ENCODE results near the gene RAB9A.
A peak's percentile ranks its signal among the peaks of the same experiment; 100 is the strongest.

The RAB9A gene

DNA sequence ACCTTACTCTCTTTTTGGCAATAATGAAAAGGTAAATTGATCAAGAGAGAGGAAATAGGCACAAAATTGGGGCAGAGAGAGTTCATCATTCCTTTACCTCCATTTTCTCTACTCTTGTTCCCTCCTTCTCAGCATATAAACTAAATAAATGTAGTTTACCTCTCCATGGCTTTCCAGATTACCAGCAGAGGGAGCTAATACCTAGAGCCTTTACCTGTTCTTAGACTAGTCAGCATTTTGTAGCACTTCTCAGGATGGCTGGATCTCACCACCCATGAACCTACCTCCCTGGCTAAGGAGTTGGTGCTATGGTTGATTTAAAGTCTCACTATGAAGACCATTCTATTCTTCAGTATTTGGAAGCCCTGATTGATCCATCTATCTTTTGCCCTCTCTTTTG is 61.3 kb downstream of the RAB9A start:
- peak; percentile 14 for DNase-seq (ENCODE audit: low spot score)

DNA sequence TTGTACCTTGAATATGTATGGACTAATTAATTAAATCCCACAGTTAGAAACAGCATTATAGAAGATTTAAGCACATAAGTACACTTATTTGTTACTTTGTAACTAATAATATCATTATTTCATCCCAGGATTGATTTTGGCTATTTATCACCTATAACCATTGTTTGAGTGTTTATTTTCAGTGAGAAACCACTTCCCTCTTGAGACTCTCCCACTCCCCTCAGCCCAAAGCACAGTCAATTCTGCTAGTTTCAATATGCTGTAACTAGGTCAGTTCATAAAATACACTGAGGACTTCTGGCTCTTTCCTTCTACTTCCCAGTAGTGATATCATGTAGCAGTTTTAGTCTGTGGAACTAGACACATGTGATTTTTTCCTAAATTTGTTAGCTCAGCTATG is 61.9 kb downstream of the RAB9A start:
- DNase-seq (ENCODE audit: low spot score): no peak

DNA sequence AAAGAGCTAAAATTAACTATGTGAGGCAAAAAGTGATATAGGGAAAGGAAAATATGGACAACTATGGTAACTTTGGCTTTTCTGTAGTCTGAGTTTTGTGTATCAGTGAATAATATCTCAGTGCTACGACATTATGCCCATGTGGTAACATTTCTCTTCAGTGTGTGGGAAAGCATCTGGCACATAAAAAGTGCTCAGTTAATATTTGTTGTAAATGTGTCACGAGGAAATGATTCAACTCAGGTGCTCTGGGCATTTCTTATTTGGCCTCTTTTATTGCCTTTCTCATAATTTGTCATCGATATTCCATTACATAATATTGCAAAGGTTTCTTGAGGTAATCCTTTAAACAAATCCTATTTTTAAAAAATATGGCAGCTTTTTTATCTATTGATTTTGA is 63.2 kb downstream of the RAB9A start:
- no peak for DNase-seq (ENCODE audit: low spot score)

DNA sequence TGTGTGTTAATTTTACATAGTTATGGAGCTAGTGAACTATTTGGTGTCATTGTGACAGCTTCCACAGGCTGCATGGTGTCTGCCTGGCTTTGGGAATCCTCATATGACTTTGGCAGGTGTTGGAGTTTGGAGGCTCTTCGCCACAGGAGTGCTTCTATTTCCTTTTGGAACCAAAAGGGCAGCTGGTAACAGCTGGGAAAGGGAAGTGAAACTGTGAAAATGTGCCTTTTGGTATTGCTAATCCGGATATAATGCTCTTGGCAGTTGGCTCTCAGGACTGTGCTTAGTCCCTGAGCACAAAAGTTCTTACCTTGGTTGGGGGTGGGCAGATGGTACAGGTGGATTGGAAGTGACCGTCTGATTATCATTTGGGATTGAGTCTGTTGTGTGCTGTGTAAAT is 63.7 kb downstream of the RAB9A start:
- no peak for DNase-seq (ENCODE audit: low spot score)

DNA sequence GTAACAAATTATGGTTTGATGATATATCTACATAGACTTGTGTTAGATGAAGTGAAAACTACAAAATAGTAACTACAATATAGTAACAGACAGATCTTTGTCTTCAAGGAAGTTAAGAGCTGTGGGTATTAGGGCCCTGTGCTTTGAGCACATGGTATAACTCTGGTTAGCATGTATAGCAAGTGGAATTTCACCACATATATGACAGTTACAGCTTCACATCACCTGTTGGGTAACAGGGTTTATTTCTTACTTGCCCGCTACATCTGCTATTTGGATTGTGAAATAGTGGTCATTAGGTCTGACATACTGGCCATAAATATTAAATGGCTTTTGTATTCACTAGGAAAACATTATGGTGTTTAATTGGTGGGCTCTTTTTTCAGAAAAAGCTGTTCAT is 65.8 kb downstream of the RAB9A start:
- DNase-seq (ENCODE audit: low spot score): no peak

DNA sequence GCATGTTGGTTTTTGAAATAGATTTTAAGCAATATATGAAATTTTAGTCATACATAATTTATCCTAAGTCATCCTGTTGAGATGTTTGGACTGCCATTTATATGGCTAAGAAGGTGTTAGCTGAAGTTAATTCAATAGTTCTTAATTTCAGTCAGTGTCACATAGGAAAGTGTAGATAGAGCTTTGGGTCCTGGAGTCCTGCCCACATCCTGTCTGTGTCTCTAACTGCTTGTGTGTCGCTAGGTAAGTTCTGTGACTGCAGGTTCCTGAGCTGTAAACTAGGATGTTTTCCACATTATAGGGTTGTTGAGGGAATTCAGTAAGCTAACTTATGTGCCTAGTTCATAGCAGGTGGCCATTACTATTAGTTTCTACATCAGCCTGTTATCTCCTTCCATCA is 66.3 kb downstream of the RAB9A start:
- no peak for DNase-seq (ENCODE audit: low spot score)

DNA sequence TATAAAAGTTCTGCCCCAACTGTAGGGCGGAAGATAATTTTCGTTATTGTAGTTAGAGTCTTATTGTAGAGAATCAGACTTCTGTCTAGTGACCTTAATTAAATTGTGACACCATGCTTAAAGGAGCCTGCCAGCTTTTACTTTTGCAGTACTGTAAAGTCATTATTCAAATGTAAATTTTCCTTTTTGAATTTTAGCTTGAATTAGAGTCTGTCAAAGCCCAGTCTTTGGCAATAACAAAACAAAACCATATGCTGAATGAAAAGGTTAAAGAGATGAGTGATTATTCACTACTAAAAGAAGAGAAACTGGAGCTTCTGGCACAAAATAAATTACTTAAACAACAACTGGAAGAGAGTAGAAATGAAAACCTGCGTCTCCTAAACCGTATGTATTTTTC is 67.5 kb downstream of the RAB9A start:
- DNase-seq (ENCODE audit: low spot score): no peak

DNA sequence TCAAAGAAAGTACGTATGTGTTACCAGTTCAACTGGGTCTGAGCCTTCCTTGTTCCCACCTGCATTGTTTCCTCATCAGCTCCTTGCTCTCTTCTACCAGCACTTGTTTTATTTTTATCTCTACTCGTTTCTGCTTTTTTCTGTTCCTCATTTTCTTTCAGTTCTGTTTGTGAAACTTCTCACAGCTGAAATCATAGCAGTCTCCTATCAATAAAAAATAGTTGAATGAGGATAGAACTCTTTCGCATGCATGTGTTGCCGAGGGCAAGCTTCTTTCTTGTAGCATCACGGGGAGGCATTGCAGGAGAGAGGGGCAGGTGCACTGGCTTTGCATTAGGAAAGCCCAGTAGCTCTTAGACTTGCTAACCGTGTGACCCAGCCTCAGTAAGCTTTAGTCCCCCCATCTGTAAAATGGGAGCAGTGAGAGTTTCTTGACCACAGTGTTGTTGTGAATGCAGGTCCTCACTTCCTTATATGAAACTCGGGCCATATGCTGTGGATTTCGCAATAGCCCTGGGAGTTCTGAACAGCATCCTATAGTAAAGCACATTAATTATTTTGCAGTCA is 70.3 kb downstream of the RAB9A start:
- no peak for DNase-seq (ENCODE audit: low spot score)

All from iPS-NIHi11 (cell line).